ENCODE results near the gene ANKMY2.

ANKMY2 gene

DNA sequence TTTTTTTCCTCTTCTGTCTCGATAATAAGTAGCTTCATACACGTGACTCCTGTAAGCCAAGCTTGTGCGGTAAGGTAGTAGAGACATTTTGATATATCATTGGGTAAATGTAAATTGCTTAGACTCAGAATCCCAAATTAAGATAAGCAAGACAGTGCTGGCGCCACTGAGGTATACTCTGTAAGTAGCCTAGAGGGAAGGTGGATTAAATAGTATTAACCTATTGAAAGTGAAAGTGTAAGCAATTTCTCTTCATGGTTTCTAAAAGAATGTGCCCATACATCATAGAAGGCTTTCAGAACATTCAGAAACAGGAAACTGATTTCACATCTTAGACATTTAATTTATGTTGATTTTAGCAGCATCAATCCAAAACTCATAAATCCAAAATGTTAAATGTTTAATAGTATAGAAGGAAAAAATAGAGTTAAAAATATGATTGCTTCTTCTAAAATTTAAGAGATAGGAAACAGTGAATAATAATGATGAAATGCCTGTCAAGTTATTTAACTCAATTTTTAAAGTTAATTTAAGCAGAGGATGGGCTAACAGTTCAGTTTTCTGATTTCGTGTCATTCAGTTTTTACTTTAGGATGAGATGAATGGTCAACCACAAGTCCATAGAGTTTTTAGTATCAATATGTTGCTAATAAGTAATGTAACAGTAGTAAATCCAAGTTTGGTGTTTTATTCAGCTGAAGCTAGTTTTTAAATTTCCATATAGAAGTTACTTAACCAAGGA lies 82.1 kb downstream of the ANKMY2 start:
- no peak overlapping the region for H3K9ac ChIP-seq (ENCODE audit: low read length)
- H3K9me3 ChIP-seq (ENCODE audit: insufficient read depth, low read length) = no peaks in the 10 kb centered on the region
- H3K4me2 ChIP-seq (ENCODE audit: low read depth, low read length, poor library complexity, severe bottlenecking) = peak overlapping the region; percentile 31
- H3K27me3 ChIP-seq (ENCODE audit: low read length) = no peaks in the 10 kb centered on the region
- H2AFZ ChIP-seq (ENCODE audit: low read depth, low read length, severe bottlenecking) = no peak overlapping the region
- H3F3A ChIP-seq (ENCODE audit: insufficient read depth) = no peaks in the 10 kb centered on the region
- H4K20me1 ChIP-seq (ENCODE audit: low read depth, low read length) = no peaks in the 10 kb centered on the region
- TF ChIP-seq, protein P1, sequence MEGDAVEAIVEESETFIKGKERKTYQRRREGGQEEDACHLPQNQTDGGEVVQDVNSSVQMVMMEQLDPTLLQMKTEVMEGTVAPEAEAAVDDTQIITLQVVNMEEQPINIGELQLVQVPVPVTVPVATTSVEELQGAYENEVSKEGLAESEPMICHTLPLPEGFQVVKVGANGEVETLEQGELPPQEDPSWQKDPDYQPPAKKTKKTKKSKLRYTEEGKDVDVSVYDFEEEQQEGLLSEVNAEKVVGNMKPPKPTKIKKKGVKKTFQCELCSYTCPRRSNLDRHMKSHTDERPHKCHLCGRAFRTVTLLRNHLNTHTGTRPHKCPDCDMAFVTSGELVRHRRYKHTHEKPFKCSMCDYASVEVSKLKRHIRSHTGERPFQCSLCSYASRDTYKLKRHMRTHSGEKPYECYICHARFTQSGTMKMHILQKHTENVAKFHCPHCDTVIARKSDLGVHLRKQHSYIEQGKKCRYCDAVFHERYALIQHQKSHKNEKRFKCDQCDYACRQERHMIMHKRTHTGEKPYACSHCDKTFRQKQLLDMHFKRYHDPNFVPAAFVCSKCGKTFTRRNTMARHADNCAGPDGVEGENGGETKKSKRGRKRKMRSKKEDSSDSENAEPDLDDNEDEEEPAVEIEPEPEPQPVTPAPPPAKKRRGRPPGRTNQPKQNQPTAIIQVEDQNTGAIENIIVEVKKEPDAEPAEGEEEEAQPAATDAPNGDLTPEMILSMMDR (IDR thresholded peaks at IDR 0.05; ENCODE audit: insufficient read depth, low read length, poor library complexity, severe bottlenecking) = no peak
- TF ChIP-seq EZH2phosphoT487 (conservative IDR thresholded peaks at IDR 0.05; ENCODE audit: low read length) = no peak
- H3K9me2 ChIP-seq (replicated peaks; ENCODE audit: insufficient read depth, low read length) = no peaks in the 10 kb centered on the region
- no peaks in the 10 kb centered on the region for H3K79me2 ChIP-seq (ENCODE audit: insufficient read depth, low read length)
- H3K4me3 ChIP-seq (ENCODE audit: insufficient read depth, low read length, poor library complexity, severe bottlenecking) = no peak overlapping the region
- H3K27ac ChIP-seq (ENCODE audit: low read depth, low read length) = no peak overlapping the region
- no peaks in the 10 kb centered on the region for H3K36me3 ChIP-seq (ENCODE audit: low read length)

DNA sequence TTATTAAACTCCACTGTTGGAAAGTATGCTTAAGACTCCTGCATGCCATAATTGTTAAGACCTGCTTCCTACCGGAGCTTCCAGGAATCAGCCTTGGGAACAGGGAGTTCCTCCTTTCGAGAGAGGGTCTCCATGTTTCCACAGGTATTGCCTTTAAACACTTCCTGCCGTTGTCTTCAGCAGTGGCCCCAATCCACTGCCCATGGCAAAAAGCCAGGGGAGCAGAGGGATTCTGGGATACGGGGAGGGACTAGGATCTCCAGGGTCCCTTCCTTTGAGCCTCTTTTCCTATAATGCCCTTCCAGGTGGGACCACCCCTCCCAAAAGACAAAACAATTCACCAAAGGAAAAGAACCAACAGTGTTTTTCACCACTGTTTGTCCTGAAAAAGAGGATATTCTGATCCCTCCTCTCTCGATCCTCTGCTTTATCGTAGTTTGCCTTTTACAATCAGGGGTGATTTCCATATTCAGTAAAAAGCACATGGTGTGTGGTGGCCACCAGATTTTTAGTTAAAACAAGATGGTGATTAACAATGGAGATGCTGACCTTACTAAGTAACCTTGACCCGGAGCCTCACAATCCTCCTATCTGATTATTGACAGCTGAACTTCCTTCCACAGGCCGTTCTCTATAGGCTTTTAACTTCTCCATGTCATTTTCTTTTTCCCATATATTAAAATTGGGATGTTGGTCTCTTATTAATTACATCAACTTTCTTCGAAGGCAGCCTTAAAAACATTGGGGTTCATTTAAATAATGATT lies 82.9 kb downstream of the ANKMY2 start:
- H3K9me3 ChIP-seq (ENCODE audit: insufficient read depth, low read length) = no peaks in the 10 kb centered on the region
- H2AFZ ChIP-seq (ENCODE audit: low read depth, low read length, severe bottlenecking) = no peak overlapping the region
- H4K20me1 ChIP-seq (ENCODE audit: low read depth, low read length) = no peaks in the 10 kb centered on the region
- peak overlapping the region; percentile 31 for H3K4me2 ChIP-seq (ENCODE audit: low read depth, low read length, poor library complexity, severe bottlenecking)
- no peak overlapping the region for H3K27ac ChIP-seq (ENCODE audit: low read depth, low read length)
- H3K9ac ChIP-seq (ENCODE audit: low read length) = no peak overlapping the region
- no peak overlapping the region for H3K4me3 ChIP-seq (ENCODE audit: insufficient read depth, low read length, poor library complexity, severe bottlenecking)
- H3K36me3 ChIP-seq (ENCODE audit: low read length) = no peaks in the 10 kb centered on the region
- TF ChIP-seq EZH2phosphoT487 (conservative IDR thresholded peaks at IDR 0.05; ENCODE audit: low read length) = no peak
- TF ChIP-seq, protein P1 (IDR thresholded peaks at IDR 0.05; ENCODE audit: insufficient read depth, low read length, poor library complexity, severe bottlenecking) = no peak
- H3K79me2 ChIP-seq (ENCODE audit: insufficient read depth, low read length) = no peaks in the 10 kb centered on the region
- H3K9me2 ChIP-seq (replicated peaks; ENCODE audit: insufficient read depth, low read length) = no peaks in the 10 kb centered on the region
- H3K27me3 ChIP-seq (ENCODE audit: low read length) = no peaks in the 10 kb centered on the region
- no peaks in the 10 kb centered on the region for H3F3A ChIP-seq (ENCODE audit: insufficient read depth)

DNA sequence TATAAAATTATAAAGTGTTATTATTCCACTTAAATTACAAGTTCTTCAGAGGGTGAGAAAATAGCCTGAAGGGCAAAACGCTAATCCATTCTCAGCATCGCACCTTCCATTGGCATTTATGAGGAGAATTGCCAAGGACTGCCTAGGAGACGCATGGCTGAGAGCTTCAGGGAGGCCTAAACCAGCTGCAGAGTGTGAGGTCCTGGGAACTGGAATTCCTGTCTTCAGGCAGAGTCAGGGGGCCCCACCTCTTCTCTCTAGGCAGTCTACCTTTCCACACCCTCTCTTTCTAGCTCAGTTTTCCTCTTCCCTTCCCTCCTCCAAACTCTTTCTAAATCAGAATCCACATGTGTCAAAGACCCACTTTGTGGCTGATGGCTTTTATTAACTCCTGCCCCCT lies 83.6 kb downstream of the ANKMY2 start:
- Histone ChIP-seq H2AFZ (ENCODE audit: low read depth, low read length, severe bottlenecking) (no peak overlapping the region), H4K20me1 (ENCODE audit: low read depth, low read length) (no peaks in the 10 kb centered on the region), H3K79me2 (ENCODE audit: insufficient read depth, low read length) (no peaks in the 10 kb centered on the region), H3K4me3 (ENCODE audit: insufficient read depth, low read length, poor library complexity, severe bottlenecking) (no peak overlapping the region), H3K4me2 (ENCODE audit: low read depth, low read length, poor library complexity, severe bottlenecking) (no peak overlapping the region), H3K9me2 (replicated peaks; ENCODE audit: insufficient read depth, low read length) (no peaks in the 10 kb centered on the region), H3K27ac (ENCODE audit: low read depth, low read length) (no peak overlapping the region), H3F3A (ENCODE audit: insufficient read depth) (no peaks in the 10 kb centered on the region), H3K9me3 (ENCODE audit: insufficient read depth, low read length) (no peaks in the 10 kb centered on the region), H3K27me3 (ENCODE audit: low read length) (no peaks in the 10 kb centered on the region), H3K9ac (ENCODE audit: low read length) (no peak overlapping the region), H3K36me3 (ENCODE audit: low read length) (no peaks in the 10 kb centered on the region)
- no peak for TF ChIP-seq EZH2phosphoT487 (conservative IDR thresholded peaks at IDR 0.05; ENCODE audit: low read length)
- TF ChIP-seq, protein P1 (IDR thresholded peaks at IDR 0.05; ENCODE audit: insufficient read depth, low read length, poor library complexity, severe bottlenecking) = no peak
